Gastrocnemius medialis (tissue), 4 donors: ENCODE results near the gene GALNT15.

ENCODE experiments used
- POLR2A ChIP-seq, 2 donors: fragments of 450-650 bp; IDR thresholded peaks; one replicate each; pipeline ENCODE4 v1.6.1; 2017; ENCODE audit warnings: antibody characterized with exemption in 2 of 2, mild to moderate bottlenecking in 2 of 2, moderate library complexity in 2 of 2
- TF ChIP-seq, protein P1 (sequence below), 5 experiments: fragments of 450-650 bp in 3 of 5; fragments of 200-600 bp in 2 of 5; sonication (generic) in 2 of 5; IDR thresholded peaks in 4 of 5; conservative IDR thresholded peaks in 1 of 5; 1 replicate in 4 of 5; 2 replicates in 1 of 5; pipeline ENCODE4 v1.5.1; 2016 to 2019; ENCODE audit warnings: antibody characterized with exemption in 5 of 5, mild to moderate bottlenecking in 3 of 5, moderate library complexity in 3 of 5

- no peak for TF ChIP-seq POLR2A (IDR thresholded peaks at IDR 0.05)
- TF ChIP-seq, protein P1, sequence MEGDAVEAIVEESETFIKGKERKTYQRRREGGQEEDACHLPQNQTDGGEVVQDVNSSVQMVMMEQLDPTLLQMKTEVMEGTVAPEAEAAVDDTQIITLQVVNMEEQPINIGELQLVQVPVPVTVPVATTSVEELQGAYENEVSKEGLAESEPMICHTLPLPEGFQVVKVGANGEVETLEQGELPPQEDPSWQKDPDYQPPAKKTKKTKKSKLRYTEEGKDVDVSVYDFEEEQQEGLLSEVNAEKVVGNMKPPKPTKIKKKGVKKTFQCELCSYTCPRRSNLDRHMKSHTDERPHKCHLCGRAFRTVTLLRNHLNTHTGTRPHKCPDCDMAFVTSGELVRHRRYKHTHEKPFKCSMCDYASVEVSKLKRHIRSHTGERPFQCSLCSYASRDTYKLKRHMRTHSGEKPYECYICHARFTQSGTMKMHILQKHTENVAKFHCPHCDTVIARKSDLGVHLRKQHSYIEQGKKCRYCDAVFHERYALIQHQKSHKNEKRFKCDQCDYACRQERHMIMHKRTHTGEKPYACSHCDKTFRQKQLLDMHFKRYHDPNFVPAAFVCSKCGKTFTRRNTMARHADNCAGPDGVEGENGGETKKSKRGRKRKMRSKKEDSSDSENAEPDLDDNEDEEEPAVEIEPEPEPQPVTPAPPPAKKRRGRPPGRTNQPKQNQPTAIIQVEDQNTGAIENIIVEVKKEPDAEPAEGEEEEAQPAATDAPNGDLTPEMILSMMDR (IDR thresholded peaks at IDR 0.05 in 4 of 5, conservative IDR thresholded peaks at IDR 0.05 in 1 of 5): no peak
Measured at GRCh38 chr3:16204751-16205150, 30.3 kb downstream of the GALNT15 start.
